Cardiac septum (tissue), 1 donor: Measurements from ENCODE around the gene BLTP3B. TPM values are rescaled to one million over a fixed set of nuclear protein-coding genes. Genes with fewer than 3 reads are reported as not detected.
A peak's percentile ranks its signal among the peaks of the same experiment; 100 is the strongest.

Experiments
- DNase-seq: peaks from one replicate; pipeline ENCODE4 v3.0.0-alpha.2; 2020; ENCODE audit warnings: low spot score
- intact Hi-C: fragments of 100-400 bp; cut with DNase I; formaldehyde crosslinking; loops from one replicate; pipeline ENCODE4 v1.14.0; 2022
- total RNA-seq: library from RNA; stranded (reverse); fragmentation: NEBNext Ultra II Directional; extraction: Animal tissue kit (Norgen Biotek cat#: 25700); gene quantifications from one replicate; pipeline ENCODE4 v1.2.1, GENCODE V29; 2021
- donor health status: DM: no; HTN: no; CAD: no.

Gene BLTP3B
- total RNA-seq, 1 donor from 2014 or later = 20.2 TPM

DNA sequence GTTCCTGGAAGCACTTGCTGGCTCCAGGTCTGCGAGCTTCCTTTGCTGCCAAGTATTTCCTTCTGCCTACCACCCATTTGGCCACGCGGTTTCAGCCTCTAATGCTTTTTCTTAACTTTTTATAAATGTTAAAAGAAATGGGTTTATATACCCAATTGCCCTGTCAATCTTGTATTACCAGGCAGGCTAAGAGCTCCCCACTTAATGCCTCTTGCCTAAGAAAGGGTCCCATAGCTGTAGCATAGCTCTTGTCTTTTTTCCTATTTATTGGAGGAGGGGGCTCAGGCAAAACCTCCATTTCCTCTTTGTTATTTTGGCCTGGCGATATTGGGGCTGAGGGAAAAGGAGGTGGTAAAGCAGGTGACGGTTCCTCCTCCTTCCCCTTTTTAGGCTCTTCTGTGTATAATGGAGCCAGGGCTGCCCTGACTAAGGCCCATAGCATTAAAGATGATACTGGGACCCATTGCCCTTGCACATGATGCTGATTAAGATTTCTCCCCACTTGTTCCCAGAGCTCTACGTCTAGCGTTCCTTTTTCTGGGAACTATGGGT lies 21.6 kb upstream of the BLTP3B start:
- intact Hi-C loops = loop anchor here (5.0 kb wide), 1 partner anchor 38 kb away; the partner anchor contains the start of gene ACTR6
- no peak for DNase-seq

DNA sequence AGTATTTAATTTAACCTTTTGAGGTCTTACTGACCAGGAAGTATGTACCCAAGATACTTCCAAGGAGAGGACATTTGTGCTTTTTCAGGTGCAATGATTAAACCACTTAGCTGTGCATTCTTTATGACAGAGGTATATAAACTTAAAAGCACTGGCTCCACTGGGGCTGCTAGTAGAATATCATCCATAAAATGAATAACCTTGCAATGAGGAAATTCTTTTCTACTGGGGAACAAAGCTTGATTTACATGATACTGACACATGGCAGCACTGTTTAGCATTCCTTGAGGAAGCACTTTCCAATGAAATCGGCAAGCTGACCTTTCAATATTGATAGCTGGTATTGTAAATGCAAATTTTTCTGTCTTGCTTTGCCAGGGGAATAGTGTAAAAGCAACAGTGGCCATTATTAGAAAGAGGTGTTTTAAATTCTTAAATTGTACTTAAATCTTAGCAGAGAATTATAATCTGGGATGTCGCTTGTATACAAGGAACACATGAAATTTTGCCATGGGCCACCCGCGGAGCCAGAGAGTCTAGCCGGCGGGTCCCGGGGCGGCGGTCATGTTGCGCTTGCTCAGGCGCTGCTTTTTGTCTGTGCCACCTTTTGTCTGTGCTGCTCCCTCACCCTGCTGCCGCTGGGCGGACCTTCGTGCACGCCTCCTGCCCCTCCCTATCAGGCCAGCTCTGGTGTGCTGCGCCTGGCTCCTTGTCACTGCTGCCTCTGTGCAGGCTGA lies 20.9 kb upstream of the BLTP3B start:
- peak; percentile 92 for DNase-seq
- intact Hi-C loops = loop anchor here (5.0 kb wide), 1 partner anchor 39 kb away; the partner anchor contains the start of gene ACTR6

- intact Hi-C loops = loop anchor here (5.0 kb wide), 1 partner anchor 43 kb away; the partner anchor contains the start of gene ACTR6
- DNase-seq = no peak
Measured at GRCh38 chr12:100159391-100160104, 16.9 kb upstream of the BLTP3B start.

DNA sequence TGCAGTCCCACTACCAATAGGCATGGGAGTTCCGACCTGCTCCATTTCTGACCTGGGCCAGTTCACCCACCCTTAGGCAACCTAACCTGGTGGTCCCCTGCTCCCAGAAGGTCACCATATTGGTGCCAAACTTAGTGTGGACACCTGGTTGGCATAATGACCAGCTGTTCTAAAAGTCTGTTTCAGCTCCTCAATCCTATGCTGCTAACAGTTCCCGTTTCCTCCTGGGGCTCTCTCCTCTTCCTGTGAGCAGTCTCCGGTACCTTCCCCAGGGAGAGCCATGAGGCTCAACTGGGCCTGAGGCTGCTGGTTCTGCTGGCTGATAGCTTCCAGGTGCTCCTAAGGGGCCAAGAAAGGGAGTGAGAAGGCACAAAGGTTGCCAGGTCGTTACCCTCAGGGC lies 15.9 kb upstream of the BLTP3B start:
- DNase-seq = no peak
- intact Hi-C loops = no loop called here

DNA sequence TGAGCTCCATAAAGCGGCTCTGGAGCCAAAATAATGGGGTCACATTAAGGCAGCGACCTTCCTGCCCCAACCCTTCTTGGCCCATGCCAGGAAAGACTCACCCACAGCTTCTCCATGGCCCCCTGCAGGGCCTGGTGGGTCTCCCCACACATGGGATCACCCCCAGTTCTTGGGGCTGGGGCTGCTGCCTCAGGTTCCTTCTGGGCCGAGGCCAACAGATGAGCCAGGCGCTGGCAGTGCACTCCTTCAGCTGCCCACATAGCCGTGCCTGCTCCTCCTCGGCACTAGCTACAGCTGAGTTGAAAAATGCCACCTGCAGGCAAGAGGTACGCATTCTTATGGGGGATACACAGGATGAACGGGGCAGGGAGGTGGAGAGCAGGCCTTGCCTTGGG lies 14.8 kb upstream of the BLTP3B start:
- intact Hi-C loops = no loop called here
- DNase-seq = no peak

DNA sequence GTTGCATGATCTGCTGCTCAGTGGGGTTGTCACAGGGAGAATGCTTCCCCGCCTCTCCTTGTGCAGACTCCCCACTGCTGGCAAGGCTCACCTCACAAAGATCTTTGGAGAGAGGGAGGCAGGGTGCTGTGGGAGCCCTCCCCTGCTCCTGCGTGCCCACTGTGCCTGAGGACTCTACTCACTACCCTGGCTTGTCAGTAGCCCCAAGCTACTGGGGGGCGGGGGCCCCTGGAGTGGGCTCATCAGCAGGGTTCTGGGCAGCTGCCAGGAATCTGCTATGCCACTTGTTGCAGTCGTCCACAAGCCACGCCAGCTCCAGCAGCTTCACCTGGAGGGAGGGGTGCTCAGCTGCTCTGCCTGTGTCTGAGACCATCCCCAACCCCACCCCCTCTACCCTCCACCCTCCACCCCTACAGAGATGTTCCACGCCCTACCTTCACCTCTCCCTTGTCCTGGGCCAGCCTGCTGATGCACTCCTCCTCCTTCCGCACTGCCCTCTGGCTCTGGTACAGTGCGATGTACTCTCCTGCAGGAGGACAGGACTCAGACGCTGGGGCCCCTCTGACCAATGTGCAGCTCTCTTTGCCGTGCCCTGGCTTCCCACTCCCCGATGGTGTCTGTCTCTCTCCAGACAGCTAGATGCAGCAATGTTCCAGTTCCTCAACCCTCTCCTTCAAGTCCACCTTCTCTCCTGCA lies 14.2 kb upstream of the BLTP3B start:
- intact Hi-C loops = no loop called here
- no peak for DNase-seq

GRCh38 chr12:100154474-100155247 lies 12.0 kb upstream of the BLTP3B start:
- intact Hi-C loops = no loop called here
- peak; percentile 90 for DNase-seq

DNA sequence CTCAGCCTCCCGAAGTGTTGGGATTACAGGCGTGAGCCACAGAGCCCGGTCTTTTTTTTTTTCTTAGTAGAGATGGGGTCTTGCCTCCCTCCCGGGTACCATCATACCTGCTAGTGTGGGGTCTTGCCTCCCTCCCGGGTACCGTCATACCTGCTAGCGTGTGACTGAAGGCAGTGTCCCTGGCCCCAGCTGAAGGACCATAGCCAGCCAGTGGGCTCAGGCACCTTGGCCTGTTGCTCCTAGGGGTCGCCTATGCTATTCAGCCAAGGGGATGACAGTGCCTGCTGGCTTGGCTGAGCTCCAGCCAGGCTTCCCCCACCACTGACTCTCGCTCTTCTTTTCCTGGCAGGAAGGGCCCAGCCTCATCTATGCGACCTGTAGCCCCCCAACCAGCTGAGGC lies 10.5 kb upstream of the BLTP3B start:
- no peak for DNase-seq
- intact Hi-C loops = no loop called here

- DNase-seq = no peak
- intact Hi-C loops = no loop called here
Measured at GRCh38 chr12:100151769-100152168, 9.1 kb upstream of the BLTP3B start.

GRCh38 chr12:100146252-100146651 lies 3.6 kb upstream of the BLTP3B start:
- no peak for DNase-seq
- intact Hi-C loops = loop anchor here (10.0 kb wide), 1 partner anchor 119 kb away; the partner anchor contains the start of genes DEPDC4 and SCYL2

- intact Hi-C loops = loop anchor here (10.0 kb wide), 1 partner anchor 119 kb away; the partner anchor contains the start of genes DEPDC4 and SCYL2
- no peak for DNase-seq
Measured at GRCh38 chr12:100145643-100146042, 3.0 kb upstream of the BLTP3B start.

DNA sequence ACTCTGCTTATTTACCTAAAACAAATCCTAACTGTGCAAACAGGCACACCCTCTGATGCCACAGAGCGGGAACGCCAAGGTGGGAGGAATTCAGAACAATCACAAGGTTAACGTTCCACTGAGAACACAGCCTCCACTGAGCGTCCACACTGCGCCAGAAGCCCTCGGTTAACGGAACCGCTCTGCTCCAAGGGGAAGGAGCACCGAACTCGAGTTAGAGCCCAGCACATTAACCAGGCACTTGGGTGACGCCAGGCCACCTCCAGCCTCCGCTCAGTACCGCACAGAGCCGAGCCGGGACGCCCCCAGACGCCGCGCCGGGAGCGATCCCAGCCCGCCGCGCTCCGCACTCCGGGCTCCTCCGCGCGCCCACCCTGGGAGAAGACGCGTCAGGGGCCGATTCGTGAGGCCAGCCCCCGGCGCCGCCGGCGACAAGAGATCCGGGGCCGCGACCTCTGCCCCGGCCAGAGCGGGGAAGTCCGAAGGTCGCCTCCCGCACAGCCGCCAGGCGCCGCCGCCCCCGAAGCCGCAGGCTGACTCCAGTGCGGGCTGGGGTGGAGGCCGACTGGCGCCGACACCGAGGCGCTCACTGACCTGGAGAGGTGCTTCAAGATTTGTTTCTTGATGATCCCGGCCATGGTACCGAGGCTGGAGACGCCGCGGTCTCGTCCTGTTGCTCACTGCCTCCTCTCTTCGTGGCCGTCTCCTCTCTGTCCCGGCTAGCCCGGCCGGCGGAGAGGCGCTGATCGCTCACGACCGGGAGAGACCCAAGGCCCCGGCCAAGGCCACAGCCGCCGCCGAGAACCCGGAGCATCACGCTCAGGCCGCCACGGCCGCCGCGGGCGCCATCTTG lies 450 bp downstream of the BLTP3B start:
- intact Hi-C loops = loop anchor here (5.0 to 10.0 kb wide), 2 partner anchors 60 to 123 kb away; partner anchors contain the start of genes ACTR6, DEPDC4 and SCYL2
- peak; percentile 79 for DNase-seq

GRCh38 chr12:100141666-100141997 lies 1.0 kb downstream of the BLTP3B start:
- DNase-seq = no peak
- intact Hi-C loops = loop anchor here (5.0 to 10.0 kb wide), 2 partner anchors 61 to 123 kb away; partner anchors contain the start of genes ACTR6, DEPDC4 and SCYL2

GRCh38 chr12:100138803-100139098 lies 3.9 kb downstream of the BLTP3B start:
- intact Hi-C loops = no loop called here
- no peak for DNase-seq

DNA sequence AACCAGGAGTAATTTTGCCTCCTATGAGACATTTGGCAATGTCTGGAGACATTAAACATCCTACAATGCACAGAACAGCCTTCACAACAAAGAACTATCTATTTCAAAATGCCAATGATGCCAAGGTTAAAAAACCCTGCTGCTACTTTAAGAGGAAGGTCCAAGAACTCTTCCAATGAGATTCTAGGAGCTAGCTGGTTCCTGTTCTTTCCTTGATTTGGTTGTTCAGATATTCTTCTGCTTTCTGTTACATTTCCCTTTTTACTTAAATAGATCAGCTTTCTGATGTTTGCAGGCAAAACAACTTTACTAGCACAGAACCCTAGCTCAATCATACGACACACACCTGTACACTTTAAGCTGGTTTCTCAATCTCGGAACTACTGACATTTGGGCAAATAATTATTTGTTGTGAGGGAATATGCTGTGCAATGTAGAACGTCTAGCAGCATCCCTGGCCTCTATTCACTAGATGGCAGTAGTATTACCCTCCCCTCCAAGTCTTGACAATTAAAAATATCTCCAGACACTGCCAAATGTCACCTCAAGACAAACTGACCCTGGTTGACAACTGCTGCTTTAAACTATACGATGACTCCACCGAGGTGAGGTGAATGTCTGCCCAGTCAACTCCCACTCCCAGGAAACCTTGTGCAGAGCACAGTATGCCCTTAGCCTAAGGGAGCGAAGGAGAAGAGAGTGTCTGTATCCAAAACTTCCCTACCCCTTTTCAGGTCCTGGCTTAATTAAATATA lies 4.4 kb downstream of the BLTP3B start:
- intact Hi-C loops = no loop called here
- DNase-seq = no peak

DNA sequence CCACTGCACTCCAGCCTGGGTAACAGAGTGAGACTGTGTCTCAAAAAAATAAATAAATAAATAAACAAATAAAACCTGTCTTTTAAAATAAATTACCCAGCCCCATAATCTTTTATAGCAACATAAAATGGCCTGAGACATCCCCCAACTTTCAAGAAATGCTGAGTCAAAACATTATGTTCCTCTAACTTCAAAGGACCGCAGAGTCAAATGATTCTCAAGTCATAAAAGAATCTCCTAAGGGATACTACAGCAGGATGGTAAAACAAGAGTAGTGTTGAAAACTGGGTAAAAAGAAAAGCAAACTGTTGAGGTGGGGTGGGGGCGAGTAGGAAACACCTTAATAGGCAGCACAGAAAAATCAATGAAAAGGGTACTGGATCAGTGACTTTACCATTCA lies 9.5 kb downstream of the BLTP3B start:
- intact Hi-C loops = no loop called here
- no peak for DNase-seq

DNA sequence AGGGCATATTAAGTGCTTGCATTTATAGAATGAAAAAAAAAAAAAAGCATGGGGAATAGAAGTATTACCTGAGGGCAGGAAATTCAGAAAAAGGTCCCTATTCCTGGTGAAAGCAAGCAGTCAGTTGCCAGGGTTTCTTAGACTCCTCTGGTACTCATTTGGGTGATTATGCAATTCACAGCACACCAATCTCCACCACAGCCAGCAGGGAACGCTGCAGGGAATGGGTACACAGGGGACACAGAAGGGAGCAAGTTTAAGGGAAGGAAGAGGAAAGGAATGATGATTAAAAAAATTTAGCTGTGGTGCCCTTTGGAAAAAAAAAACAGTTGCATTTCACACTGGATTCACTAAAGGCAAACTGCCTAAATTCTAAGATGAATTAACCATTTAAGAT lies 14.2 kb downstream of the BLTP3B start:
- intact Hi-C loops = no loop called here
- no peak for DNase-seq
